ENCODE results near the gene MS4A4A. TPM values are rescaled to one million over a fixed set of nuclear protein-coding genes. Genes with fewer than 3 reads are reported as not detected.

Gene MS4A4A
- total RNA-seq, 1 donor from 2014 or later = not detected

DNA sequence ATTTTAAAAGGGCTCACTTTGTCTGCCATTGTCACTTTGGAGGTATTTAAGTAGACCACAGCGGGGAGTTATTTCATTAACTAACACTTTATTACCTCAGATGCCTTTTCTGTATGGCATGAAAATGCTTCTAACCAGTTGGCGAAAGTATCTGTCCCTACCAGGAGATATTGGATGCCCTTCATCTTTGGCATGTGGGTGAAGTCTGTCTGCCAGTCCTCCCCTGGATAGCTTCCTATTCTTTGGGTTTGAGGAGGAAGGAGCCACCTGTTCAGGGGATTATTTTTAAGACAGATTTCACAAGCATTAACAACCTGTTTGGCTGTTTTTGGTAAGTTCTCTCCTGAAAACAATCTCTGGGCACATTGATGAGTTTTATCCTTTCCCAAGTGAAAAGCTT is 63.7 kb downstream of the MS4A4A start:
- TF ChIP-seq CTCF (IDR thresholded peaks at IDR 0.05; ENCODE audit: insufficient read depth, low read length, poor library complexity, severe bottlenecking) = no peak
- no peaks in the 10 kb centered on the region for H3K27me3 ChIP-seq (ENCODE audit: control insufficient read depth, insufficient read depth, low read length)
- H3K36me3 ChIP-seq (ENCODE audit: control insufficient read depth, insufficient read depth, low read length) = no peaks in the 10 kb centered on the region
- DNase-seq (ENCODE audit: low read depth) = no peak
- no peak overlapping the region for H3K4me3 ChIP-seq (ENCODE audit: low read depth, low read length)

GRCh38 chr11:60345489-60345888 is 65.0 kb downstream of the MS4A4A start:
- Histone ChIP-seq H3K27me3 (ENCODE audit: control insufficient read depth, insufficient read depth, low read length) (no peaks in the 10 kb centered on the region), H3K36me3 (ENCODE audit: control insufficient read depth, insufficient read depth, low read length) (no peaks in the 10 kb centered on the region), H3K4me3 (ENCODE audit: low read depth, low read length) (no peak overlapping the region)
- TF ChIP-seq CTCF (IDR thresholded peaks at IDR 0.05; ENCODE audit: insufficient read depth, low read length, poor library complexity, severe bottlenecking) = peak; percentile 35
- no peak for DNase-seq (ENCODE audit: low read depth)

- TF ChIP-seq CTCF (IDR thresholded peaks at IDR 0.05; ENCODE audit: insufficient read depth, low read length, poor library complexity, severe bottlenecking) = no peak
- Histone ChIP-seq H3K27me3 (ENCODE audit: control insufficient read depth, insufficient read depth, low read length) (no peaks in the 10 kb centered on the region), H3K4me3 (ENCODE audit: low read depth, low read length) (no peak overlapping the region), H3K36me3 (ENCODE audit: control insufficient read depth, insufficient read depth, low read length) (no peaks in the 10 kb centered on the region)
- DNase-seq (ENCODE audit: low read depth) = no peak
These were observed 66.8 kb downstream of the MS4A4A start for GRCh38 chr11:60347084-60347797.

- H3K27me3 ChIP-seq (ENCODE audit: control insufficient read depth, insufficient read depth, low read length) = no peaks in the 10 kb centered on the region
- no peak for TF ChIP-seq CTCF (IDR thresholded peaks at IDR 0.05; ENCODE audit: insufficient read depth, low read length, poor library complexity, severe bottlenecking)
- no peak for DNase-seq (ENCODE audit: low read depth)
- no peak overlapping the region for H3K4me3 ChIP-seq (ENCODE audit: low read depth, low read length)
- H3K36me3 ChIP-seq (ENCODE audit: control insufficient read depth, insufficient read depth, low read length) = no peaks in the 10 kb centered on the region
These were observed 67.7 kb downstream of the MS4A4A start for GRCh38 chr11:60348116-60348515.

DNA sequence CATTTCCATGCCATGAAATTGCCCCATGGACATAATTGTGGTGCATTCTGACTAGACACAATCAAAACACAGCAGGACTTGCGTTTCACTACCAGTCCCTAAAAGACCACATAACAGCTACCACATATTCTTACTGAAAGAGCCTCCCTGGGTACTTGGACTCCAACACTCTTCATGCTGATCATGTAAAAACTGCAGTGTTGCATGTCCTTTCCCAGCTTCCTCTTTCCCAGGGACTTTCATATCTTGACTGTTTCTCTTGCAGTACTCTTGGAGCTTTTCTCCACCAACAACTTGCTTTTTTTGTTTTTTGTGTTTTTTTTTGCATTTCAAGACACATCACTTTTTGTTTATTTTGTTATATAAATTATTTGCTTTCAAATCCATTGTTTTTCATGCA is 69.5 kb downstream of the MS4A4A start:
- DNase-seq (ENCODE audit: low read depth) = no peak
- no peaks in the 10 kb centered on the region for H3K36me3 ChIP-seq (ENCODE audit: control insufficient read depth, insufficient read depth, low read length)
- TF ChIP-seq CTCF (IDR thresholded peaks at IDR 0.05; ENCODE audit: insufficient read depth, low read length, poor library complexity, severe bottlenecking) = no peak
- H3K4me3 ChIP-seq (ENCODE audit: low read depth, low read length) = no peak overlapping the region
- H3K27me3 ChIP-seq (ENCODE audit: control insufficient read depth, insufficient read depth, low read length) = no peaks in the 10 kb centered on the region

DNA sequence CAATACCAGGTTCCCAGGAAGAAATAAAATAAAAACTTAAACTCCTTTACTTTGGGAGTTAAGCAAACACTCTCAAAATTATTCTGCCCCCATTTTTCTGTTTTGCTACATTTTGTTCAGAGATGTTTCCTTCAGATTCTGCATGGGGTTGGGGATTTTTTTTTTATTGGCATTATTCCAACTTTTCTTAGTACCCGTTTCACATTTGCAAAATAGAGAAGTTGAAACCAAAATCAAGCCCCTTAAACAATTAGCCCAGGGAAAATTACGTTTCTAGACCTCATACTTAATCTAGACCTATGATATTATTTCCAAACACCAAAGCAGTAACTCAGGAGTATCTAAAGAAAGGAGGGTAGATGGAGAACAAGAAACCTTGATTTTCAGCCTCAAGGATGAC is 77.3 kb downstream of the MS4A4A start:
- no peak overlapping the region for H3K4me3 ChIP-seq (ENCODE audit: low read depth, low read length)
- no peak for TF ChIP-seq CTCF (IDR thresholded peaks at IDR 0.05; ENCODE audit: insufficient read depth, low read length, poor library complexity, severe bottlenecking)
- DNase-seq (ENCODE audit: low read depth) = no peak
- H3K27me3 ChIP-seq (ENCODE audit: control insufficient read depth, insufficient read depth, low read length) = no peaks in the 10 kb centered on the region
- H3K36me3 ChIP-seq (ENCODE audit: control insufficient read depth, insufficient read depth, low read length) = no peaks in the 10 kb centered on the region
